ENCODE results near the gene AGBL4.

The AGBL4 gene

GRCh38 chr1:48876330-48876785, 1147.4 kb downstream of the AGBL4 start:
- no peak for DNase-seq

GRCh38 chr1:48875552-48876329, 1148.0 kb downstream of the AGBL4 start:
- no peak for DNase-seq

GRCh38 chr1:48873944-48874343, 1149.8 kb downstream of the AGBL4 start:
- DNase-seq = no peak

DNA sequence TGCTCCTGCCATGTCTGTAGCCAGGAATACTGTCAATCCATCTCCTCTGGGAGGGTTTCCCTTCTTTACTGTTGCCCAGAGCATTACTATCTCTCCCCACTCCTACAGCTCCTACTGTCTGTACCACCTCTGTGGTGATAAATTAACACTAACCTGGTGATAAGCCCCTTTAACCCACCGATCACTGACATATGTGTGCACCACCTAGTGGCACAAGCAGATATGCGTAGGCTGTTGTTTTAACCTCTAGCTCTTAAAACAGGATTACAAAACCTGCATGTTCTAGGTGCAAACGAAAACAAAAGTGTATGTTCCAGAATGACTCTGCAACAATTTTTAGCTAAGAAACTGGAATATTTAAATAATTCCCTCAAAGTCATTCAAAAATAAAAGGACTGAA, 1153.2 kb downstream of the AGBL4 start:
- DNase-seq = no peak

GRCh38 chr1:48869116-48869893, 1154.4 kb downstream of the AGBL4 start:
- DNase-seq = no peak

DNA sequence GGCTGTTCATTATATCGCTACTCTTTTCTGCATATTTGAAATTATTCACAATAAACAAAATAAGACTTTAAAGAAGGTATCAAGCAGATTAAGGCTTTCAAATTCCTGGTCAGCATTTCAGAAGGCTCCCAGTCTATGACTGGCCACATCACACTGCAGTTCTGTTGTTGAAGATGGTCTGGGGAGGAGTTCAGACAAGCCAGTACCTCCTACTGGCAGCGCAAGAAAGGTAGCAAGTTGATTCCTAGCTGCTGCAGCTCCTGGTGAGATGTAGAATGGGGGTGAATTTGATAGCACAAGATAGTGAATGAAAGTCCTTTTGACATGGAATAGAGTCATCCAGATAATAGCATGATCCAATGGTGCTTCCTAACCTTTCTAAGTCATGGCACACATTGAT, 1158.8 kb downstream of the AGBL4 start:
- DNase-seq = no peak

DNA sequence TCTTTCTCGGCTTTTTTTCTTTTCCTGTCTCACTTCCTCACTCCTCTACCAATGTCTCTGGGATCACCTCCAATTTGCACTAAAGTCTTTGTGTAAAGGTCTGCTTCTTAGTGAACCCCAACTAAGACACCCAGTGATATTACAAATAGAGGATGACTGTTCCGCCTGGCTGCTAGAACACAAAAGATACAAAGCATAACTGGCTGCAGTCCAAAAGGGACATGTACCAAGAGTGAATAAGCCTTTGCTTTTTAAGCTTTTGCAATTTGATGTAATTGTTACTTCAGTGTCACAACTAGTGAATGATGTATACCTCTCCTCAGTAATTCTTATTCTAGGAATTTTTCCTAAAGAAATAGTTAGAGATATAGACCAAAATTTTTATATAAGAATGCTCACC, 1164.3 kb downstream of the AGBL4 start:
- DNase-seq = no peak

DNA sequence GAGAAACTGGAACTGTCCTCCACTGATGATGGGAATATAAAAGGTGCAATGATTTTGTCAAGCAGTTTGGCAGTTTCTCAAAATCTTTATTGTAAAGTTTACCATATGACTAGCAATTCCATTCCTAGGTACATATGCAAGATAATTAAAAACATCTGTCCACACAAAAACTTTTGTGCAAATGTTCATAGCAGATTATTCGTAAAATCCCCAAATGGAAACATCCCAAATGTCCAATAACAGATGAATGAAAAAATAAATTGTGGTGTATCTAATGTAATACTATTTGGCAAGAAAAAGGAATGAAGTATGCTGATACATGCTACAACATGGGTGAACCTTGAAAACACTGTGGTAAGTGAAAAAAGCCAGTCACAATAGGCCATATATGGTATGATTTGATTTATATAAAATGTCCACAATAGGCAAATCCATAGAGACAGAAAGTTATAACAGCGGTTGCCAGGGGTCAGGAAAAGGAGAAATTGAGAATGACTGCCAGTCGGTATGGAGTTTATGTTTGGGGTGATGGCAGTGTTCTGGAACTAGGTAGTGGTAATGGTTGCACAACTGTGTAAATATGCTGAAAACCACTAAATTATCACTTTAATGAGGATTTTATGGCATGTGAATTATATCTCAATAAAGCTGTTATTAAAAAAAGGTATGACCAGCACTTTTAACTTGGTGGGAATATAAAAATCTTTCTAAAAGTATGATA, 1165.4 kb downstream of the AGBL4 start:
- no peak for DNase-seq

DNA sequence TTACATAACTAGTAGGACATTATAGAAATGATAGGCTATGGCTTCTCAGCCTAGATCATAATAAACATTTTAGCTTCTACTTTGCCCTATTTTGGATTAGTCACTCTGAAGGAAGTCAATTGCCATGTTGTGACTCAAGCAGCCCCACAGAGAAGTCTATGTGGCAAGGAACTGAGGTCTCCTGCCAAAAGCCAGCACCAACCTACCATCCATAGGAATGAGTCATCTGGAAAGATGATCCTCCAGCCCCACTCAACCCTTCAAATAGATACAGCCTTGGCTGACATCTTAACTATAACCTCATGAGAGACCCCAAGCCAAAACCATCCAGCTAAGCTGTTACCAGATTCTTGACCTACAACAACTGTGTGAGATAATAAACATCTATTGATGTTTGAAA, 1170.7 kb downstream of the AGBL4 start:
- DNase-seq = no peak

DNA sequence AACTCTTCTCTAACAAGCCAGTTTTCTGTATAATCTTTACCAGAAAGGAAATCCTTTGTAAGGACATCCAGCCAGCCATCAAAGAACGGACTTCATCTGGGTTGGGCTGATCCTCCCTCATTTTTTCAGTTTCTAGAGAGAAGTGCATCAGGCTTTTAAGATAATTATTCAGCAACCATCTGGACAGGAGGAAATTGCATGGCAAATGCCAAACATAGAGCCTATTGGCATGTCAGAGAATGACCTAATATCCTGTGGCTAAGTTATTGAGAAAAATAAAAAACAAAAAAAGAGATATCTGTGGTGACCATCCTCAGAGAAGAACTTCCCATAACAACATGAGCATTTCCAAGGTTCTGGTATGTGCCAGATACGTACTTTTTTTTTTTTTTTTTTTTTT, 1172.1 kb downstream of the AGBL4 start:
- DNase-seq = no peak

GRCh38 chr1:48848035-48848434, 1175.7 kb downstream of the AGBL4 start:
- DNase-seq = no peak

DNA sequence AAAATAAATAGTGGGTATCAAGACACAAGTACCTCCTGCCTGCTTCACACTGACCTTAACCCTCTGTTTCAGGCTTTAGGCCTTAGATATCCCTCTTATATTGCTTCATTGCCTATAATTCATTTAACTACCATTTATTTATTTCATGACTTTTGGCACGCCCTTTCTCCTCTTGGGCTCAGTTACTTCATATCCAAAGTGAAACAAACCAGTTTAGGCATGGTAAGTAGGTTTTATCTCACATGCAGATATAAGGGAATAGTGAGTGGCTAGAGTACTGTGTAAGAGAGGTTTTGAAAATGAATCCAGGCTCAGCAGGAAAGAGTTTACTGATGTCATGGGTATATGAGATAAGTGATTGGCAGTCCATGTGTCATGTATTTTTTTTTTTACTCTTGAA, 1177.3 kb downstream of the AGBL4 start:
- no peak for DNase-seq

DNA sequence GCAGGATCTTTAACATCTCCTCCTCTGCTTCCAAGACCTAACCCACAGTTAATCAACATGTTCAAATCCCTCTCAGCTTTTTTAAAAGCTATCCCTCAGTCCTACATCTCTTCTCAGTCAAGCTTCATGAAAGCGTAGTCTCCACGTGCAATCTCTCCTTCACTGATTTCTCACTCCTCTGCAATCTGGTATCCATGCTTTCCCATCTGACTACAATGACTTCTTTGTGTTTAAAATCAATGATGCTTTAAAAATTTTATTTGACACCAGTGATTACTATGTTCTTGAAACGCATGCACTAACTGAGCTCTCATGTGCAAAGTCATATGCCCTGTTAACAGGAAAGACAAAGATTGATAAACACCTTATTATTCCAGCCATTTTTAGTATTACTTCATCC, 1179.6 kb downstream of the AGBL4 start:
- no peak for DNase-seq

DNA sequence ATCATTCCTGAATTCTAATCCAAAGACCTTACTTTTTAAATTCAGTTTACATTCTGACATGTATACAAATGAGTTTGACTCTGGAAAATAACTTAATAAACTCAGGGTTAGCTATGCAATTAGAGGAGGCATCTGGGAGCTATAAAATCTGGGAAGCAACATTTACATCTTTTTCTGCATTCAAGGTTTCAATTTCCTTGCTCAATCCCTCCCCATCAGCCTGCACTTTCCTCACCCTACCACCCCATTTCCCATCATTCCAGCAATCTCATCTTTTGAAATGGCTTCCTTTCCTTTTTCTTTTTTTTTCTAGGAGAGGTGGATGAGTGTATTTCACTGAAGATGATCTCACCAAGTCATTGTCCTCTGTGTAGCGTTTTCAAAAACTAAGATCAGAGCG, 1181.8 kb downstream of the AGBL4 start:
- DNase-seq = no peak

- no peak for DNase-seq
Observed at GRCh38 chr1:48841461-48841860, 1182.3 kb downstream of the AGBL4 start.

DNA sequence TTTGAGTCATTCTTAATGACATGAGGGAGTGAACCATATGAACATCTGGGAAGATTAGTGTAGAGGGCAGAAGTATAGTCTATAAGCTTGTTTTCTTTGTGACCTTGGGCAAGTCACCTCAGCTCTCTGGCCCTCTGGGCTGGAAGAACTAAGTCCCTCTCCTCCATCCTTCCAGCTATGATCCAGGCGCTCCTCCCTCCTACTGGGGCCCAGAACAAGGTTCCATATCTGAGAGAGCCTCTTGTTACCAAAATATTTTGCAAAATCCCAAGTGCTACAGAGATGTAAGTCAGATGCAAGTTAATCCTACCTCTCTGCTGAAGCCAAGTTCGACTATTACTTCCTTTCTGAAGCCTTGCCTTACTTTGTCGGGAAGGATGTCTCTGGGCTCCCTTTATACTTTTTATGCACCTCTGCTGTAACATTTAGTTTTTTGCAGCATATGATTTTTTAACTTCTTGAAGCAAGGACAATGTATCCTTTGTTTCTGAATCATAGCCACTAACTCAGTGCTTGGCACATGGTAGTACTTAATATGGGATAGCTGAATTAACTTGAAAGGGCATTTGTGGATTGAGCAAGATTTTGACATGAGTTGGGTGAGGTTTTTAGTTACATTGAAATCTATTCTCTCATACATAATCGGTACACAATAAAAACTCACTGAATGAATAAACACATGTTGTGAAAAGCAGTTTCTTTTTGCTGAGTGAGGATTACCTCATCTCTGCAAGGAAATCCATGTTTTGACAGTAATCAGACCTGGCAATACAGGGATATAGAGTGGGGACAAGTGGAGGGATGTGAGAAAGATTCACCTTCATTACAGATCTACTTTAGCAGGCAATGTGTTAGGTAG, 1192.4 kb downstream of the AGBL4 start:
- no peak for DNase-seq

GRCh38 chr1:48830715-48831114, 1193.0 kb downstream of the AGBL4 start:
- no peak for DNase-seq

DNA sequence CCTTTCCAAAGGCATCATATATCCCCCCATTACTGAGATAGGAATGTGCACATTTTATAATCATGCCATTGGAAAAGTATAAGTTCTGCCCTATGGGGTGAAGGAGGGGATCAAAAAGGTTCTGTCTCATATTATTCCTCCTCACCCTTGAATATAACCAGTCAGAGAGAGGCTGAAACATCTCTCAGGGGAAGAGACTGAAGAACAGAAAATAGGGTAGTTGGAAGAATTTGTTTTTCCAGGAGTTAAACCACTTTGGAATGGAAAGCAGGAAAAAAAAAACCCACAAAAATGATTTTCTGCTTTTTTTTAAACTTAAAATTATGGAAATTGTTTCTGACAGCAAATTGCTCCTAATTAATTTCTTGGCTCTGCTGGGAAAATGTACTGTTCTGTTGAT, 1194.3 kb downstream of the AGBL4 start:
- DNase-seq = no peak

DNA sequence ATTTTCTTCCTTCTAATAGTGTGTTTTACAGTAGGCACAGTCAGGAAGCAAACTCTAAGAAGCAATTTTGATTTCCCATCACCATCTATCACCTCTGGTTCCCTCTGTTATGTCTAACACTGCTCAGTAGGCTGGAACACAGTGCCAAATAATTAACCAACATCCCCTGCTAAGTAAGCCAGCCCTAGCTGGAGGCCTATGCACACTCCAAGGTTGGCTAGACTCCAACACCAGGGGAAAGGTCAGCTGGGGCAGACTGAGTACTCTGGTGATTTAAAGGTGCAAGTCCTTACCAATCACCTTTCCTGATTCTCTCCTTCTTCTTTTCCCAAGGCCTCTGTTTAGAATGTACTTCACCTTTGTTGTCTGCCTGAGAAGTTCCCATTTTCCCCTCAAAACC, 1200.6 kb downstream of the AGBL4 start:
- peak; percentile 10 for DNase-seq

- DNase-seq = no peak
Observed at GRCh38 chr1:48820491-48820890, 1203.3 kb downstream of the AGBL4 start.

- no peak for DNase-seq
Observed at GRCh38 chr1:48817505-48818114, 1206.1 kb downstream of the AGBL4 start.

DNA sequence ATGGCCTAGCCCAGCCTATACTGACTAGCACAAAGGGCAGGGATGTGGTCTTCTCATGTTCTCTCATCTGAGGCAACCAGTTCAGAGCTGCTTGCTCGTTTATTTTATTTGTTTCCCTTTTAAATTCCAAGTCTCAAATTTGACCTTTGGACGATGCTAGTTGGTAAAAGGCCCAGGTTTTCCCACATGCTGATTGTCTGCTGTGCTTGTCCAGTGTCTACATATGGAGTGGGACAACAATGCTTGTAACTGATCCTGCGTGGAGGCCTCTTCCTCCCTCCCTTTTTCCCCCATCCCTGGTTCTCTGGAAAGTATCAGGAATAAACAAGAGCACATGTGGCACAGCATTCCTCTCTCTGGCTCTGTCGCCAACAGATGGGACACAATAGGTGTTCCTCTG, 1213.0 kb downstream of the AGBL4 start:
- DNase-seq = no peak
